LHCN-M2 (cell line): Measurements from ENCODE around the gene MRPL51. TPM values are rescaled to one million over a fixed set of nuclear protein-coding genes. Genes with fewer than 3 reads are reported as not detected.

Source experiments
- total RNA-seq: library from RNA; depleted of rRNA; stranded (reverse); fragments of >200 nt; gene quantifications from 2 replicates; pipeline ENCODE4 v1.2.3, GENCODE V29; 2014; rRNA removed

Gene MRPL51
- total RNA-seq, 1 experiment from 2014 or later, result 124 TPM

Other genes starting within 250 kb of the MRPL51 start
- gene PLEKHG6, start 182.6 kb downstream of the MRPL51 start, total RNA-seq, result not detected in 2 replicates
- 177 and 233 TPM in 2 replicates for gene TNFRSF1A, start 151.2 kb downstream of the MRPL51 start, total RNA-seq
- gene SCNN1A, start 117.7 kb downstream of the MRPL51 start, total RNA-seq, result 0.32 and 0.69 TPM in 2 replicates
- 152 and 184 TPM in 2 replicates for gene LTBR, start 109.1 kb downstream of the MRPL51 start, total RNA-seq
- 0.17 and 0.19 TPM in 2 replicates for gene CD27, start 48.3 kb downstream of the MRPL51 start, total RNA-seq
- 8.5 and 9.4 TPM in 2 replicates for gene TAPBPL, start 41.2 kb downstream of the MRPL51 start, total RNA-seq
- gene VAMP1, start 22.6 kb downstream of the MRPL51 start, total RNA-seq, result 8.0 and 12.9 TPM in 2 replicates
- gene NCAPD2, start 840 bp upstream of the MRPL51 start, total RNA-seq, result 93.5 and 112 TPM in 2 replicates
- gene GAPDH, start 41.3 kb upstream of the MRPL51 start, total RNA-seq, result 10,802 and 11,796 TPM in 2 replicates
- 105 and 121 TPM in 2 replicates for gene IFFO1, start 62.8 kb upstream of the MRPL51 start, total RNA-seq
- gene NOP2, start 75.0 kb upstream of the MRPL51 start, total RNA-seq, result 88.9 and 101 TPM in 2 replicates
- 200 and 240 TPM in 2 replicates for gene CHD4, start 114.1 kb upstream of the MRPL51 start, total RNA-seq
- not detected in 2 replicates for gene LPAR5, start 142.7 kb upstream of the MRPL51 start, total RNA-seq
- gene ACRBP, start 154.2 kb upstream of the MRPL51 start, total RNA-seq, result 0.32 TPM in 1 of 2 replicates, not detected in the other
- gene ING4, start 169.9 kb upstream of the MRPL51 start, total RNA-seq, result 26.3 and 40.8 TPM in 2 replicates
- 28.4 and 30.8 TPM in 2 replicates for gene ZNF384, start 196.1 kb upstream of the MRPL51 start, total RNA-seq
- gene PIANP, start 207.6 kb upstream of the MRPL51 start, total RNA-seq, result 0.34 TPM in 1 of 2 replicates, not detected in the other
- gene COPS7A, start 230.8 kb upstream of the MRPL51 start, total RNA-seq, result 111 and 130 TPM in 2 replicates